ENCODE measurements around the gene TRAF4.
"Not testable (repeated sequence)": the region's sequence is repeated elsewhere in the genome, so short reads cannot be mapped to it uniquely, and the experiment has no call there.

Gene TRAF4

GRCh38 chr17:28734712-28735241, 9.0 kb upstream of the TRAF4 start:
- no peak for DNase-seq

- no peak for DNase-seq
These were observed 8.5 kb upstream of the TRAF4 start for GRCh38 chr17:28735242-28735722.

- DNase-seq = not testable (repeated sequence)
These were observed 7.7 kb upstream of the TRAF4 start for GRCh38 chr17:28735913-28736769.

GRCh38 chr17:28737316-28737715, 6.5 kb upstream of the TRAF4 start:
- DNase-seq = no peak

- DNase-seq = no peak
These were observed 5.8 kb upstream of the TRAF4 start for GRCh38 chr17:28737770-28738679.

GRCh38 chr17:28738680-28739384, 5.0 kb upstream of the TRAF4 start:
- DNase-seq = peak; percentile 46

- no peak for DNase-seq
These were observed 3.1 kb upstream of the TRAF4 start for GRCh38 chr17:28740406-28741357.

GRCh38 chr17:28741358-28742349, 2.2 kb upstream of the TRAF4 start:
- no peak for DNase-seq

- peak; percentile 57 for DNase-seq
These were observed 527 bp downstream of the TRAF4 start for GRCh38 chr17:28744104-28744971.

GRCh38 chr17:28744972-28745785, 1.4 kb downstream of the TRAF4 start:
- DNase-seq = no peak

- no peak for DNase-seq
These were observed 2.1 kb downstream of the TRAF4 start for GRCh38 chr17:28745786-28746411.

- DNase-seq = no peak
These were observed 2.8 kb downstream of the TRAF4 start for GRCh38 chr17:28746611-28747050.

- DNase-seq = no peak
These were observed 3.4 kb downstream of the TRAF4 start for GRCh38 chr17:28747051-28747691.

GRCh38 chr17:28747801-28748750, 4.3 kb downstream of the TRAF4 start:
- no peak for DNase-seq

- DNase-seq = no peak
These were observed 5.2 kb downstream of the TRAF4 start for GRCh38 chr17:28748852-28749515.

All from effector CD8-positive, alpha-beta T cell (primary cell).